K562 (cell line): ENCODE measurements around the gene PLTP. TPM values are rescaled to one million over a fixed set of nuclear protein-coding genes. Genes with fewer than 3 reads are reported as not detected.

Experiments used
- C11orf30 ChIP-seq: fragments of 450-650 bp; IDR thresholded peaks from 2 replicates; pipeline ENCODE4 v1.6.1; 2016; ENCODE audit warnings: low read depth, mild to moderate bottlenecking
- CBX2 ChIP-seq: fragments of 200-600 bp; sonication (generic); IDR thresholded peaks from one replicate; pipeline ENCODE4 v1.6.1; 2012; ENCODE audit warnings: mild to moderate bottlenecking, low read length, inconsistent platforms; ENCODE audit not compliant: insufficient read depth, poor library complexity, severe bottlenecking
- CHD1 ChIP-seq: fragments of 200-600 bp; sonication (generic); IDR thresholded peaks from one replicate; pipeline ENCODE4 v1.6.1; 2012; ENCODE audit warnings: mild to moderate bottlenecking, moderate library complexity, low read length, inconsistent platforms
- CSDE1 ChIP-seq, 2 experiments: fragments of 450-650 bp; IDR thresholded peaks; 2 replicates each; pipeline ENCODE4 v1.6.1; 2016; ENCODE audit warnings: mild to moderate bottlenecking in 1 of 2
- CXXC5 ChIP-seq: fragments of 250-450 bp; sonication (Bioruptor Pico); IDR thresholded peaks from 2 replicates; pipeline ENCODE4 v1.8.0; 2022; ENCODE audit warnings: inconsistent platforms, mild to moderate bottlenecking, moderate library complexity
- EP400 ChIP-seq: fragments of 450-650 bp; IDR thresholded peaks from 2 replicates; pipeline ENCODE4 v1.6.1; 2017; ENCODE audit warnings: antibody characterized with exemption, mild to moderate bottlenecking, moderate library complexity
- ETV5 ChIP-seq: sonication (generic); formaldehyde crosslinking; IDR thresholded peaks from 2 replicates; pipeline ENCODE4 v1.4.0; 2020; ENCODE audit warnings: low read depth, mild to moderate bottlenecking, missing genetic modification reagents
- GABPA ChIP-seq: fragments of 200-800 bp; sonication (Bioruptor generic); conservative IDR thresholded peaks from 2 replicates; pipeline ENCODE4 v1.6.1; 2016; ENCODE audit warnings: low read depth, missing genetic modification characterization, missing compliant biosample characterization
- GABPB2 ChIP-seq: fragments of 250-450 bp; sonication (Bioruptor Pico); conservative IDR thresholded peaks from 2 replicates; pipeline ENCODE4 v1.5.1; 2021; ENCODE audit warnings: mild to moderate bottlenecking
- HDAC8 ChIP-seq: fragments of 450-650 bp; IDR thresholded peaks from 2 replicates; pipeline ENCODE4 v1.6.1; 2016; ENCODE audit warnings: mild to moderate bottlenecking, missing genetic modification characterization, moderate library complexity, missing compliant biosample characterization
- HNRNPLL ChIP-seq: fragments of 200-400 bp; formaldehyde crosslinking; IDR thresholded peaks from 2 replicates; pipeline ENCODE4 v1.6.1; 2017; ENCODE audit warnings: low read length, low read depth, mild to moderate bottlenecking; ENCODE audit not compliant: poor library complexity, severe bottlenecking
- HNRNPUL1 ChIP-seq: fragments of 200-400 bp; formaldehyde crosslinking; IDR thresholded peaks from 2 replicates; pipeline ENCODE4 v1.6.1; 2017; ENCODE audit warnings: low read length
- JUNB ChIP-seq: fragments of 450-650 bp; formaldehyde crosslinking; conservative IDR thresholded peaks from 2 replicates; pipeline ENCODE4 v1.4.0; 2020; ENCODE audit warnings: mild to moderate bottlenecking
- KDM2B ChIP-seq: fragments of 250-450 bp; sonication (Bioruptor Pico); IDR thresholded peaks from 2 replicates; pipeline ENCODE4 v1.8.0; 2021; ENCODE audit warnings: mild to moderate bottlenecking, moderate library complexity
- MYNN ChIP-seq, 2 experiments: sonication (generic); formaldehyde crosslinking in 1 of 2; IDR thresholded peaks; 2 replicates each; pipeline versions ENCODE4 v1.5.0 to v1.6.1; 2016 to 2020; ENCODE audit warnings: antibody characterized with exemption in 1 of 2, missing genetic modification reagents in 1 of 2
- POLR3G ChIP-seq: IDR thresholded peaks from 2 replicates; pipeline ENCODE4 v1.6.1; 2011; ENCODE audit not compliant: insufficient read length, insufficient replicate concordance; ENCODE audit errors: extremely low read depth
- SIN3A ChIP-seq, 2 experiments: fragments of 150-350 bp in 1 of 2; IDR thresholded peaks; 2 replicates each; pipeline ENCODE4 v1.6.1; 2011 to 2016; ENCODE audit warnings: borderline replicate concordance in 2 of 2, low read depth in 2 of 2, low read length in 2 of 2, mild to moderate bottlenecking in 2 of 2, moderate library complexity in 2 of 2; ENCODE audit not compliant: control insufficient read depth in 1 of 2
- SLC30A9 ChIP-seq: fragments of 250-450 bp; sonication (Bioruptor Pico); IDR thresholded peaks from 2 replicates; pipeline ENCODE4 v1.8.0; 2022; ENCODE audit warnings: mild to moderate bottlenecking, moderate library complexity
- SNRNP70 ChIP-seq: fragments of 200-400 bp; formaldehyde crosslinking; optimal IDR thresholded peaks from 2 replicates; pipeline ENCODE3; 2017; ENCODE audit warnings: low read depth, low read length
- SP1 ChIP-seq: sonication (generic); formaldehyde crosslinking; IDR thresholded peaks from 2 replicates; pipeline ENCODE4 v1.8.1; 2022; ENCODE audit warnings: mild to moderate bottlenecking, missing genetic modification reagents
- ZNF24 ChIP-seq: fragments of 450-650 bp; IDR thresholded peaks from 2 replicates; pipeline ENCODE4 v1.6.1; 2016
- ZNF408 ChIP-seq: fragments of 250-450 bp; sonication (Bioruptor Pico); IDR thresholded peaks from 2 replicates; pipeline ENCODE4 v1.4.0; 2020; ENCODE audit warnings: low read depth, mild to moderate bottlenecking, moderate library complexity
- ZNF445 ChIP-seq: fragments of 250-450 bp; sonication (Bioruptor Pico); IDR thresholded peaks from 2 replicates; pipeline ENCODE4 v1.4.0; 2020; ENCODE audit warnings: low read depth, mild to moderate bottlenecking, moderate library complexity
- ZNF707 ChIP-seq: fragments of 250-450 bp; sonication (Bioruptor Pico); conservative IDR thresholded peaks from 2 replicates; pipeline ENCODE4 v1.8.0; 2022; ENCODE audit warnings: inconsistent platforms, mild to moderate bottlenecking, moderate library complexity
- polyA plus RNA-seq, 8 experiments: library from polyadenylated mRNA; depleted of rRNA in 4 of 8; stranded (reverse) in 5 of 8; unstranded in 3 of 8; fragments of >200 nt; fragmentation: Nextera tagmentation in 2 of 8; fragmentation: Illumina TruSeq in 1 of 8; extraction: Ambion mirVana in 2 of 8; extraction: Trizol in 1 of 8; gene quantifications; 2 replicates each; pipeline versions ENCODE4 v1.2.1 to v1.2.3, GENCODE V29; 2011 to 2014; ENCODE audit warnings: inconsistent platforms in 1 of 8, missing spikeins in 1 of 8
- total RNA-seq, 7 experiments: library from RNA; depleted of rRNA in 6 of 7; stranded (reverse); fragments of >200 nt in 6 of 7; fragmentation: Illumina TruSeq in 2 of 7; extraction: Trizol in 2 of 7; gene quantifications; 2 replicates each; pipeline versions ENCODE4 v1.2.1 to v1.2.3, GENCODE V29; 2011 to 2021; ENCODE audit warnings: low replicate concordance in 1 of 7
- TF ChIP-seq, protein P1 (sequence below): fragments of 250-450 bp; sonication (Bioruptor Pico); IDR thresholded peaks from 2 replicates; pipeline ENCODE4 v1.8.0; 2022; ENCODE audit warnings: inconsistent platforms, mild to moderate bottlenecking, moderate library complexity, borderline replicate concordance
- TF ChIP-seq, protein P2 (sequence below): fragments of 250-450 bp; sonication (Bioruptor Pico); IDR thresholded peaks from 2 replicates; pipeline ENCODE4 v1.8.0; 2022; ENCODE audit warnings: inconsistent platforms

PLTP gene
- total and polyA plus RNA-seq, 9 of the 15 experiments (the other 6 are each of a cell fraction or from before 2014, with no cell fraction given): 2.8 to 29.3 (median 17.6) TPM

DNA sequence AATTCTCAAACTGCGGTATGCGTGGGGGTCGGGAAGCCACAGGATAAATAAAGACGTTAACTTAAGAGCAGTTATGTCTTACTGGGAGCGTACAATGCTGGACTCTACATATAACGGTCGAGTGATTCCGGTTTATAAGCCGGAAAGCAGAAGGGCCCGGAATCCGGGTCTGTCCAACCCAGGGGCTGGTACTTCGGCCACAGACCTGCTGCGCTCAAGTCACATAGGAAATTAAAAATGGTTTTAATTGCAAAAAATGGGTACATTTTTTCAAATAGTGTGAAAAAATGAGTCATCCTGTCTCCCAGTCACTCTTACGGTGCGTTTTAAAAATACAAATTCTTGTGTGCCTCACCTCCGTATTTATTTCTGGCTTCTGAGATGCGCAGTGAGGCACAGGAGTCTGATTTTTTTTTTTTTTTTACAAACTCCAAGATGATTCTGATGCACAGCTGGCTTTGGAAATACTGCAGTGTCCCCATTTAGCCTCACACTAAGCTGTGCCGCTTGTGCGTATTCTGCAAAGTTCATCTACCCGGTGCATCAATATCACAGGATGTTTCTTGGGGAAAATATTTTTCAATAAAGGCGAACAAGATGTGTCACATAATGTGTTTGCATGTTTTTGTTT lies 23.6 kb upstream of the PLTP start (continued):
- TF ChIP-seq ZNF408 (CRISPR knock-in tag): no peak
- no peak for TF ChIP-seq KDM2B (CRISPR knock-in tag)
- TF ChIP-seq ZNF445 (CRISPR knock-in tag): no peak
- TF ChIP-seq GABPB2 (CRISPR knock-in tag): no peak
- TF ChIP-seq GABPA (tag): no peak; the same call in 1 of the 2 replicates
- TF ChIP-seq ETV5 (CRISPR knock-in tag): peak; percentile 40; the same call in 1 of the 2 replicates
- TF ChIP-seq SLC30A9 (CRISPR knock-in tag): no peak
- no peak for TF ChIP-seq ZNF707 (CRISPR knock-in tag)
- TF ChIP-seq MYNN (IDR thresholded peaks at IDR 0.05): peak; percentile 37; the same call in 1 of the 2 replicates
- TF ChIP-seq MYNN (CRISPR knock-in tag; IDR thresholded peaks at IDR 0.05): no peak
- TF ChIP-seq CXXC5 (CRISPR knock-in tag): no peak
- no peak; the same call in 1 of the 2 replicates for TF ChIP-seq ZNF24
- TF ChIP-seq HNRNPUL1: no peak
- TF ChIP-seq CHD1: no peak
- no peak for TF ChIP-seq SP1
- TF ChIP-seq, protein P1, sequence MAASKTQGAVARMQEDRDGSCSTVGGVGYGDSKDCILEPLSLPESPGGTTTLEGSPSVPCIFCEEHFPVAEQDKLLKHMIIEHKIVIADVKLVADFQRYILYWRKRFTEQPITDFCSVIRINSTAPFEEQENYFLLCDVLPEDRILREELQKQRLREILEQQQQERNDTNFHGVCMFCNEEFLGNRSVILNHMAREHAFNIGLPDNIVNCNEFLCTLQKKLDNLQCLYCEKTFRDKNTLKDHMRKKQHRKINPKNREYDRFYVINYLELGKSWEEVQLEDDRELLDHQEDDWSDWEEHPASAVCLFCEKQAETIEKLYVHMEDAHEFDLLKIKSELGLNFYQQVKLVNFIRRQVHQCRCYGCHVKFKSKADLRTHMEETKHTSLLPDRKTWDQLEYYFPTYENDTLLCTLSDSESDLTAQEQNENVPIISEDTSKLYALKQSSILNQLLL (CRISPR knock-in tag): no peak
- no peak for TF ChIP-seq SNRNP70
- no peak for TF ChIP-seq POLR3G
- no peak for TF ChIP-seq CBX2
- TF ChIP-seq SIN3A (IDR thresholded peaks at IDR 0.05; ENCODE audit: borderline replicate concordance in 2 of 2, control insufficient read depth in 1 of 2, low read depth in 2 of 2, low read length in 2 of 2): no peak
- peak; percentile 14 for TF ChIP-seq HNRNPLL
- no peak for TF ChIP-seq C11orf30
- TF ChIP-seq, protein P2, sequence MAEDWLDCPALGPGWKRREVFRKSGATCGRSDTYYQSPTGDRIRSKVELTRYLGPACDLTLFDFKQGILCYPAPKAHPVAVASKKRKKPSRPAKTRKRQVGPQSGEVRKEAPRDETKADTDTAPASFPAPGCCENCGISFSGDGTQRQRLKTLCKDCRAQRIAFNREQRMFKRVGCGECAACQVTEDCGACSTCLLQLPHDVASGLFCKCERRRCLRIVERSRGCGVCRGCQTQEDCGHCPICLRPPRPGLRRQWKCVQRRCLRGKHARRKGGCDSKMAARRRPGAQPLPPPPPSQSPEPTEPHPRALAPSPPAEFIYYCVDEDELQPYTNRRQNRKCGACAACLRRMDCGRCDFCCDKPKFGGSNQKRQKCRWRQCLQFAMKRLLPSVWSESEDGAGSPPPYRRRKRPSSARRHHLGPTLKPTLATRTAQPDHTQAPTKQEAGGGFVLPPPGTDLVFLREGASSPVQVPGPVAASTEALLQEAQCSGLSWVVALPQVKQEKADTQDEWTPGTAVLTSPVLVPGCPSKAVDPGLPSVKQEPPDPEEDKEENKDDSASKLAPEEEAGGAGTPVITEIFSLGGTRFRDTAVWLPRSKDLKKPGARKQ (CRISPR knock-in tag): no peak
- TF ChIP-seq CSDE1 (IDR thresholded peaks at IDR 0.05): peak in 1 of 2 experiments; percentile 25; a peak in 1 of 4 replicates
- TF ChIP-seq EP400: no peak; the same call in 1 of the 2 replicates
- TF ChIP-seq JUNB (CRISPR knock-in tag): no peak; the same call in 1 of the 2 replicates
- no peak for TF ChIP-seq HDAC8 (tag)
